GM19467 (cell line): ENCODE data around the gene FUT6.

ENCODE experiments used
- ATAC-seq: cut with Tn5 transposase; IDR thresholded peaks from one replicate; pipeline ENCODE4 v1.9.1; 2021; ENCODE audit warnings: mild to moderate bottlenecking, moderate library complexity; ENCODE audit not compliant: unreplicated experiment

FUT6 gene

DNA sequence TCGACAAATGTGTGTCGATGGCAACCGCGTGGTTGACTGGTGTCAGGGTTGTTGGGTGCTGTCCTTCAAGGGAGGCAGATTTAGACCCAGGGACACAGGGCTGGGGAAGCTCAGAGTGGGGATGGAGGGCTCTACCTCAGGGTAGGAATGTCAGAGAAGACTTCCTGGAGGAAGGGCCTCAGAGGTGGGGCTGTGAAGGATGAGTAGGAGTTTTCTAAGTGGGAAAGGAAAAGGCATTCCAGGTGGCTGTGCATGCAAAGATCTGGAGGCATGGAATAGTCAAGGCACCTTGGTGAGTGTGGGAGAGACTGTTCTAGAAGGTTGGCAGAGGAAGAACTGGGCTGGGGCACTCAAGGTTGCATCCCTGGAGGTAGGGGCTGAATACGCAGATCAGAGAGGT is 32.6 kb downstream of the FUT6 start:
- ATAC-seq, result no peak

DNA sequence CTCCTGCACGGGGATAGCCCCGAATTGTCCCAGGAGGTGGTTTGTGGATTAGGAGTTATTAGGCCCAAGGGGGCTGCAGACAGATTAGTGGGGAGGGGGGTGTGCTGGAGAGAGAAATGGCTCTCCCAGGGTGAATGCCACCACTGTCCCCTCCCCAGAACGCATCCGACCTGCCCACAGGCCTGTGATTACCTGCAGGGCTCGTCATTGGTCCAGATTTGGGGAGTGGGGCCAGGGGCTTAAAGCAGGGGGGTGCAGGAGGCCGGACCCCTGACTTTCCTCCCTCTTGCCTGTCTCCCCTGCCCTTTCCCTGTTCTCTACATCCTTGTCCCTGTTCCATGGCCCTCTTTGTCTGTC is 33.4 kb downstream of the FUT6 start:
- no peak for ATAC-seq

DNA sequence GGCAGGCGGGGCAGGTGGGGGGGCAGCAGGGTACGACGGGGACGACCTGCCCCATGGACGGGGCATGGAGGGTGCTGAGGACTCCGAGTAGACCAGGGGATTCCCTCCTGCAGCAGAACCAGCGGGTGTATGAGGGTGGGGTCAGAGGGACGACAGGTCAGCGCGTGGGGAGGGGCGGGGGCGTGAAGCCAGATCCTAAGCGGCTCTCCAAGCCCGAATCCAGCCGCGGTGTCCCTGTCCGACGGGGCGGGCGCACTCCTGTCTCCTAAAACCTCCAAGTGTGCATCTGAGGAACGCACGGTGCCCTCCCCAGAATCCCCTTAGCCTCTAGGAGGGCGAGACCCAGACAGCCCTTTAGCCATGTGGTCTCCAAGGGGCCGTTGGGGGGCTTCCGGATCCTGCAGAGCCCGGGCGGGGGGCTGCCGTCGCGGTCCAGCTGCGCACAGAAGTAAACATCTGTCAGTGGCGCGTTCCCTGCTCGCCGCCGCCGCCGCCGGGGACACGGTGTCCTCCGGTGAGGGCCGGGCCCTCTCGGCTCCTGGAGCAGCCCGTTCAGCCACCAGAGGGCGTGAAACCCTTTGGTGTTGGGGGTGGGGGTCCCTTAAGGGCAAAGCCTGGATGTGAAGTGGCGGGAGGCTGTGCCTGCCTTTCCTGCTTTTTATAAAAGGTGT is 33.9 kb downstream of the FUT6 start:
- no peak for ATAC-seq

DNA sequence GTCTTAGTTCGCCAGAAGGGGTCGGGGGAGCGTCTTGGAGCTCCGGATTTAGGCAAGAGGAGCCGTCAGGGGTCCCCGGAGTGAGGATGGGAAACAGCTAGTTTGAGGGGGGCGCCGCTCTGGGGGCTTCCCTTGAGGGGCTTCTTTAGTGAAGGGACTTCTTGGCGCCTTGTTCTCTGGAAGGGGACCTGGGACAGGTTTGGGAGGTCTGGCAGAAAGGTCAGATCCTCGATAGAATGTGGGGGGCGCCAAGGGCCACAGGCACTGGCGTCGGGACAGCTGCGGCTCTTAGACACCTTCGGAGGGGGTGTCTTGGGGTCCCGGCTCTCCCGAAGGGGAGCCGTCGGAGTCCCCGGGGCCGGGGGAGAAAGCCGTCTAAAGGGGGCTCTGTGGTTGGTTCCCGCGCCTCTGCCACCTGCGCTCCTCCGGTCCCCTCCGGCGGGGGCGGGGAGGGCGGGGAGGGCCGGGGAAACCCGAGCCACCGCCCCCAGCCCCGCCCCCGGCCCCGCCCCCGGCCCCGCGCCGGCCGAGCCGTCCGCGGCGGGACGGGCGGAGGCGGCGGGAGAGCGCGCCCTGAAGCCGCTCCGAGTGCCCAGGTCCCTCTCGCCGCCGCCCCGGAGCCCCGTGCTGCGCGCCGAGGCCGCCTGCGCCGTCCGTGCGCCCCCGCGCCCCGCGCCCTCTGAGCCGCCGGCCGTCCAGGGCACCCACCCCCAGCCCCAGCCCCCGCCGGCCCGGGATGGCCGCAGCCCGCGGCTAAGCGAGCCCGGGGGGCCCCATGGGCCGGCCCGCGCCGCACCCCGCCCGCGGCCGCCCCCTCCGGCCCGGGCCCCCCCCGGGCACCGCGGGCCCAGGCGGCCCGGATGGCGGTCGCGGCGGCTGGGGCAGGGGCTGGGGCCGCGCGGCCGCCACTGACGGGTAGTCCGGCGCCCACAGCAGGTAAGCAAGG is 34.7 kb downstream of the FUT6 start, which contains the start of gene NRTN:
Gene NRTN (plus strand): TSS at position 552 of the 946 bp plus-strand sequence. CDS start 19,099 bp downstream, outside the sequence.
- no peak for ATAC-seq

DNA sequence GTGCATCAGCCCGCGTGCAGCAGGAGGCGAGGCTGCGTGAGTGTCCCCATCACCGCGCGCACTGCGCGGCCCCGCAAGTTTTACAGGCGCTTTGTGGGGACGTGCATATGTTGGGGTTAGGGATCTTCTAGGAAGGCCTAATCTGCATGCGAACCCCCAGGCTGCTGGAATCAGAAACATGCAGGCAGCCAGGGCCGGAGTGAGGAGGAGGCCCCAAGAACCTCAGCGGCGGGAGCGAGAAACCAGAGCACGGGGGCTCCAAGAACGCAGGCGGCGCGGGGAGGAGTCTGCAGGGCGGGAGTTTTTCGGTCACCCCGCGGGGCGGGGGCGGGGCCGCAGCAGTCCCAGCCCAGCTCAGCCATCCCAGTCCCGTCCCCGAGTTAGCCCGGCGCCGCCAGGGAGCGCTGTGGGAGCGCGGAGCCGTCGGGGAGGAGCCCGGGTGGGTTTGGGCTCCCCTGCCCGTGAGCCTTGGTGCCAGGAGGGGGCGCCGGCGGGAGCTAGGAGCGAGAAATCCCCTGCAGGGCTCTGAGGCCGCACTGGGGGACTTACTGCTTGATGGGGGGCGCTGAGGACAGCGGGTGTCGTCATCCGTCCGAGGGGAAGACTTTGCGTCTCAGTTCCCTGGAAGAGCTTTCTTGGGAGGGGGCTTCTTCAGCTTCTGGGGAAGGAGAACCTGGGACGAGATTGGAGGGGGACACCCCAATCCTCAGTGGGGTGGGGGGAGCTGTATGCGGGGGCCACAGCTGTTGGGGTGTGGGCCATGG is 35.6 kb downstream of the FUT6 start:
- peak; percentile 75 for ATAC-seq

DNA sequence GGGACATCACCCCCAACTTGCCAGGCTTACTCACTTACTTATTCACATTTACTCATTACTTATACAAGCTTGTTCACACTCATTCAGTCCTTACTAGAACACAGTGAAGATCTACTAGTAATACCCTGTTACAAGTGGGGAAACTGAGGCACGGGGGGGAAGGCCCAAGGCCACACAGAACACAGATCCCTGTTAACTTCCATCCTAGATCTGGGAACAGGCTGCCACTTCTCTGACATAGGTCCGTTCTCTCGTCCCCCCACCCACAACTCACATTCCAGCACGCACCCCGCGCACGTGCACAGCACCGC is 36.1 kb downstream of the FUT6 start:
- ATAC-seq, result no peak

DNA sequence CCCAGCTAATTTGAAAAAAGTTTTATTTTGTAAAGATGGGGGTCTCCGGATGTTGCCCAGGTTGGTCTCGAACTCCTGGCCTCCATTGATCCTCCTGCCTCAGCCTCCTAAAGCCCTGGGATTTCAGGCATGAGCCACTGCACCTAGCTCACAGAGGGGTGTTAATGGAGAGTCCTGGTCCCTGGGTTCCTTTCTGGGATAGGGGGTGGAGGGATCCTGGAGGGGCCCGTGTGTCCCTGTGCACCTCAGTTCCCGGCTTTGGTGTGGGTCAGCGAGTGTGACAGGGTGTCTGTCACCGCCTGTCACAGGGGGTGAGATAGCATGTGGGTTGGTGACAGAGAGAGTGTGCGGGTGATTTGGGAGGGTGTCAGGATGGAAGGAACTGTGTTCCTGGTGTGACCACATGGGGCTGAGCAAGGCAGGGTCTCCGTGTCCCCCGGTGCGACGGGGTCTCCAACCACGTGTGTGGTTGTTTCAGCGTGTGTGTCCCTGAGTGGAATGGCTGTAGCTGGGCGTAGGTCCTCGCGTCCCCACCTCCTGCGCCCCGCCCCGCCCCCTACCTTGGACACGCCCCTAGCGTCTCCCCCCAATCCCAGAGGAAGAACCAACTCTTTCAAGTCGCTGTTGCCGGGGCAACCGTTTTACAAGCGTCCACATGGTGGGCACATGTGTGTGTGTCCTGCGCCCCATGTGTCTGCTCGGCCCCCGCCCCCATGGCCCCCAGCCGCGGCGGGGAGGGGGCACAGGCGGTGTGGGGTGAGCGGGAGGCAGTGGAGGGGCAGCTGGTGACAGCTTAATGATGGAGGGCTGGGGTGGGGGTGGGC is 37.5 kb downstream of the FUT6 start:
- ATAC-seq, result no peak

DNA sequence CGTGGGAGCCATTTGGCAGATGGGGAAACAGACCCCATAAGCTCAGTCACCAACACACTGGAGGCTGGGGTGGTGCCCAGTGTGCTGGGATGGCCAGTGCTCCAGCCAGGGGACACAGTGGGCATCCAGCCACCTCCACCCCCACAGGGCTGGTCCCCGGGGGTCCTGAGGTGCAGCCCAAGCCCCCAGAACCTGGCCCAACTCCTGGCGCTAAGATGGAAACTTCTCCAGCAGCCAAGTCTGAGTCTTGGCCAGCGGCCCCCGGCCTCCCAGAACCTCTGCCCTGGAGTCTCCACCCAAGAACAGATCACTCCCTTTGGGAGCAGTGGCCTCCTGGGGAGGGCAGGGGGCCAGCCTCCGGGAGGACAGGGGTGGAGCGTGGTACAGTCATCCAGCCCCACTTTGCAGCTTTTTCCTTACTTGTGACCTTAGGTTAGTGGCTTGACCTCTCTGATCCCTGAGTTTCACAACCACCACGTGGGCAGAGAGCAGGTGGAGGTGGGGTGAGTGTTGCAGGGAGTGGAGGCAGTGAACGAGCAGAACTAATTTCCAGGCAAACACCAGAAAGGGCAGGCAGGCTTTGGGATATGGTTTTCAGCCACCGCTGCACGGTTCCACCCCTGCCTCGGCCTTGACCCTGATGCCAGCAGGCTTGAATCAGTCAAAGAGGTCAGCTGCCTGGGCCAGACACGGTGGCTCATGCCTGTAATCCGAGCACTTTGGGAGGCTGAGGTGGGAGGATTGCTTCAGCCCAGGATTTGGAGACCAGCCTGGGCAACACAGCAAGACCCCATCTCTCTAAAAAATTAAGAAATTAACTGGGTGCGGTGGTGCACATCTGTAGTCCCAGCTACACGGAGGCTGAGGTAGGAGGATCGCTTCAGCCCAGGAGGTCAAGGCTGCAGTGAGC is 38.9 kb downstream of the FUT6 start:
- no peak for ATAC-seq

DNA sequence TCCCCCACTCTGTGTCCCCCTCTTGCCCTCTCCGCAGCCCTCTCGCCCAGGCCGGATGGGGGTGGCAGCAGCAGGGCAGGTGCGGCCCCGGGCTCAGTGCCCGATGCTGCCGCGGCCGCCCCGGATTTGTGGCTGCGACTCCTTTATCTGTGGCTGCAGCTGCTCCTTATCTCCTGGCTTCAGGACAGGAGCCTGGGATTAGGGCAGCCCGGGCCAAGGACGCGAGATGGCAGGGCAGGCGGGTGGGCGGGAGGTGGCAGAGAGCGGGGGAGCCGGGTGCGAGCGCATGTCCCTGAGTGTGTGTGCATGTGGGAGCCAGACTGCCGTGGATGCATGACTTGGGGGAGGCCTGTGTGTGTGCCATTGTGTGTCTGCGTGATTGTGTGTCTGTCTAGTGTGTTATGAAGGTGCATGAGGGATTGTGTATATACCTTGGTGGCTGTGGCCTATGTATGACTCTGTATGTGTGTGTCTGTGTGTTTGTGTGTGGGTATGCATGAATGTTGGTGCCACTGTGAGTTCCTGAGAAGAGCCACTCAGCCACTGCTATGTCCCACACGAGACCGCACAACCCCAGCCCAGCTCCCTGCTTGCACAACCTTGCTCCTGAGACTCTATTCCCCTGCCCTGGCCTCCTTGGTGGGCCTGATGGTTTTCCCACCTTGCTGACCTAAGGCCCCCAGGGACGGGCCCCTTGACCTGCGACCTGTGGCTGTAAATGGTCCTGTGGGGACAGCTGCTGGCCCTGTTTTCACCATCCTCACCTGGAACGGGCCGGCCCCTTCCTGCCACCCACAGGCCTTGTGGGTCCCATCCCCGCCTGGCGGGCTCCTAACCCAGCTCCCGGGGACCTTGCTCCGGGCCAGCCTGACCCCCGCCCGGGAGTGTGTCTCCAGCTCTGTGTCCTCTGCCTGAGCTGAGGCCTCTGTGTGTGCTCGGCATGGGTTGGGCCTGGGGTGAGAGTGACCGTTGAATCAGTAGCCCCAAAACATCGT is 40.0 kb downstream of the FUT6 start:
- ATAC-seq, result no peak

DNA sequence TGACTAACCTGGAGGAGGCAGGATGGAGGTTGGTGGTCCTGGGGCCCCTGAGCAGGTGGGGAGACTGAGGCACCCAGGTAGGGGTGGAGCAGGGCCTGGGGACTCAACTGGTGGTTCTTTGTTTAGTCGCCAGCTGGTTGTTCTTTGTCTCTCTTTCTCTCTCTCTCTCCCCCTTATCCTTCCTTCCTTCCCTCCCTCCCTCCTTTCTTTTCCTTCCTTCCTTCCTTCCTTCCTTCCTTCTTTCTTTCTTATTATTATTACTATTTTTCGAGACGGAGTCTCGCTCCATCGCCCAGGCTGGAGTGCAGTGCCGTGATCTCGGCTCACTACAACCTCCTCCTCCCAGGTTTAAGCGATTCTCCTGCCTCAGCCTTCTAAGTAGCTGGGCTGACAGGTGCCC is 41.3 kb downstream of the FUT6 start:
- ATAC-seq, result no peak

DNA sequence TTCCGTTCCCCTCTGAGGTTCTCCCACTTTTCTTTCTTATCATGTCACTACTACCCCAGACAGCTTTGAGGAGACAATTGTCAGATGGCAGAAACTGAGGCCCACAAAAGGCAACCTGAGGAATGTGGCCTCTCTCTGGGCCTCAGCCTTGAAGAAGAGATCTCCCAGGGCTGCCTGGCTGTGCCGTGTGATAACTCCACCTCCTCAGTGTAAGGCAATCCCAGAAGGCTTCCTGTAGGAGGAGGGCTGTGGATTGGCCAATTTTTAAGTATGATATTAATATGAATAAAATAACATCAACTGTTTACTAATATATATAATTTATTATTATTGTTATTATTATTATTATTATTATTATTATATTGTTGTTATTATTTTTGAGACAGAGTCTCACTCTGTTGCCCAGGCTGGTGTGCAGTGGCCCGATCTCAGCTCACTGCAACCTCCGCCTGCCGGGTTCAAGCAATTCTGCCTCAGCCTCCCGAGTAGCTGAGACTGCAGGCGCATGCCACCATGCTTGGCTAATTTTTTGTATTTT is 44.1 kb downstream of the FUT6 start:
- ATAC-seq, result no peak

DNA sequence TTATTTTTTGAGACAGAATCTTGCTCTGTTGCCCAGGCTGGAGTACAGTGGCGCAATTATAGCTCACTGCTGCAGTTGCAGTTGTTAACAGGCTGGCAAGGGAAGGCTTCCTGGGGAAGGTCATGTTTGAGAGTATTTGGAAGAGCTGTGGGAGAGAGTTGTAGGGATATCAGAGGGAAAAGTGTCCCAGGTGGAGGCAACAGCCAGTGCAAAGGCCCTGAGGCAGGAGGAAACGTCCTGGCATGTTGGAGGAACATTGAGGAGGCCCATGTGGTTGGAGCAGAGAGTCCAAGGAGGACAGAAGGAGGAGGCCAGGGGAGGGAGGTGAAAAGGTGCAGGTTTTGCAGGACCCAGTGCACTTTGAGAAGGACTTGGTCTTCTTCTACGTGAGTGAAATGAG is 46.3 kb downstream of the FUT6 start:
- no peak for ATAC-seq

DNA sequence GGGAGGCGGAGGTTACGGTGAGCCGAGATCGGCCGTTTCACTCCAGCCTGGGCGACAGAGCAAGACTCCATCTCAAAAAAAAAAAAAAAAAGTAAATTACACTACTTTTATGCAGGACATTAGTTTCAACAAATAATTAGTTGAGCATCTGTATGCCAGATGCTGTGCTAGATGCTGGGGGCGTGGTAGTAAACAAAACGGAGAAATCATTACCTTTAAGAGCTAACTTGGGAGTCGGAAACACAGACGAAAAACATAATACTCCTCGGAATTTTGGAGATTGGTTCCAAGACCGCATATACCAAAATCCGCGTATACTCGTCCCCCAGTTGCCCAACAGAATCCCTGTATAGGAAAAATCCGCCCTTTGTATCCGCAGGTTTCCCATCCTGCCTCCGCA is 47.3 kb downstream of the FUT6 start:
- no peak for ATAC-seq

DNA sequence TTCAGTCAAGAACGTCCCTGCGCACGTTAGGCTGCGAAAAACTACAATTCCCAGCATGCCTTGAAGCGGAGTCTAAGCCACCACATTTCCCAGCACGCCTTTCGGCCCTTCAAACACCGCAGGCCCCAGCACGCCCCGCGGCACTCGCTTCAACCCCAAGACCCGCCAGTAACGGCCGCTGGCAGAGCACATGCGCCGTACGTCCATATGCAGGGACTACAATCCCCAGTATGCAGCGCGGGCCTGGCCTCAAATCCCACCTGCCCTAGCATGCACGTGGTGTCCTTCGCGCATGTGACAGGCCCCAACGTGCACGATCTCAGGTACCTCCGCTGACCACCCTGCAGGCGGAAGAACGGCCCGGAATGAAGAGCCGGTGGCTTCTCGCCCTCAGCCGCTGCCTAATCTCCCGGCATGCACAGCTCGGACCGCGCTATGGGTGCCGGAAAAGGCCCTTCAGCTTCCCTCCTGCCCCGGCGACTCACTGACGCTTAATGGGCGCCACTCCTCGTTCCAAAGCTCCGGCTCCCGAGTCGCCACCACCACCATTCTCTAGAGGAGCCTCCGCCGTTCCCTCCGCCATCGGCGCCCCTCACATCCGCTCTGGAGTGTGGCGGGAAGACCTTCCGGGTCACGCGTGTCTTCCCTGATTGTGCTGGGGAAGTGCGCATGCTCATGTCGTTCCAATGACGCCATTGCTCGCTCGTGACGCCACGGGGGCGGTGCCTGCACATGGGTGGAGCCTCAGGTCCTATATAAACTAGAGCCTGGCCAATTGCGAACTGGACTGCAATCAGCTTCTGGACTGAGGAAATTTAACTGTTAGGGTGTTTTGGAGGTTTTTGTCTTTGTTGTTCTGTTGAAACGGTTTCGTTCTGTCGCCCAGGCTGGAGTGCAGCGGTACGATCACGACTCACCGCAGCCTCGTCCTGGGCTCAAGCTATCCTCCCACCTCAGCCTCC is 48.7 kb downstream of the FUT6 start, which contains the start of gene DUS3L:
Gene DUS3L (minus strand): TSS at position 605 of the 962 bp plus-strand sequence. CDS start 22 bp downstream, at position 583.
- ATAC-seq, result peak; percentile 90

DNA sequence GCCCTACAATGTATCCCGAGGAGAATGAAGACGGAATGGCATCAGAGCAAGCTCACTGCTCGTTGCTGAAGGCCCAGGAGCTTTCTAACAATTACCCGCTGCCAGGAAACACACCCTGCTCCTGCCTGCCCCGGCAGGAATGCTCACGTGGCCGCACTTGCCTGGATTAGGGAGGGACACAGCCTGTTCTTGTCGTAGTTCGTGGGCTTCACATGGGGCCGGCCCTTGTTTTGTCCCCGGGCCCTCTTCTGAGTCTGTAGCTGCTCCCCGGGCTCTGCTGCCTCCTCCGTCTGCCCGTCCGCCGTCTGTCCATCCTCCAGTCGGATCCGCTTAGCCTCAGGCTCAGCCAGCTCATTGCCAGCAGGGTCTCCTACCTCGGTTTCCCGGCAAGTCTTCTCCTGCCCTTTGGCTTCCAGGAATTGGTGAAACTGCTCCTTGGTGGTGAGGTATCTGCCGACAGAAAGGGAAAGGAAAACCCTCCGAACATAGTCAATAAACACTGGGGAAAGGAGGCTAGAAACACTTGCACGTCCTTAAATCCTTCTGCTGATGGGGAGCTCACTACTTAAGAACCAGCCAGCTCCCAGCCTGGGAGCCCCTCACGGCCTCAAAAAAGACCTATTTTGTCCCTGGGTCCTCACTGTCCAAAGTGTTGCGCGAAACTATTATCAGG is 49.5 kb downstream of the FUT6 start:
- ATAC-seq, result no peak

DNA sequence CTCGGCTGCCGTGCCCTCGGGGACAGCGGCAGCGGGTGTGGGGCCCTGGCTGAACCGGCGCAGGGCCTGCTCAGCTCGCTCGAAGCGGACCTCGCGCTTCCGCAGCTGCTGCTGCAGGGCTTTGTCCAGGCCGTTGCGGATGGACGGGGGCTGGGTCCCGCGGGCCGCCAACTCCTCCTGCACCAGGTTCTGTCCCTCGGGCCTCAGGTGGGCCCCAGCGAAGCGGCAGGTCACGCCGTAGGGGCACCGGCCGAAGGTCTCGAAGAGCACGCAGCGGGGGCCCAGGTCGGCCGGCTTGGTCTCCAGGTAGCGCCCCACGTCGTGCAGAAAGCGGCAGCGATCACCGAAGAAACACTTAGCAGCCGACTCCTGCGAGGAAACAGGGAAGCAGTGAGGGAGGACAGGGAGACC is 50.1 kb downstream of the FUT6 start:
- no peak for ATAC-seq
